Mesothelial cell of epicardium (in vitro differentiated cells): Measurements from ENCODE around the gene EYS. TPM values are rescaled to one million over a fixed set of nuclear protein-coding genes. Genes with fewer than 3 reads are reported as not detected.

Source experiments
- DNase-seq, 2 experiments: peaks; one replicate each; pipeline ENCODE4 v3.0.0; 2021; ENCODE audit warnings: low spot score in 2 of 2; ENCODE audit not compliant: unreplicated experiment in 2 of 2
- H3K27ac Mint-ChIP-seq: 2 replicates; pipeline ENCODE4 v1.8.0; 2021; ENCODE audit warnings: mixed read lengths
- H3K27me3 Mint-ChIP-seq: 2 replicates; pipeline ENCODE4 v1.8.0; 2021; ENCODE audit warnings: low read depth, mixed read lengths
- H3K36me3 Mint-ChIP-seq: 2 replicates; pipeline ENCODE4 v1.8.0; 2021; ENCODE audit warnings: mixed read lengths
- H3K4me1 Mint-ChIP-seq: 2 replicates; pipeline ENCODE4 v1.8.0; 2021; ENCODE audit warnings: mixed read lengths
- H3K4me3 Mint-ChIP-seq: 2 replicates; pipeline ENCODE4 v1.8.0; 2021; ENCODE audit warnings: mild to moderate bottlenecking, moderate library complexity, mixed read lengths
- H3K9me3 Mint-ChIP-seq: 2 replicates; pipeline ENCODE4 v1.8.0; 2021; ENCODE audit warnings: mixed read lengths
- CTCF ChIP-seq: fragments of 200-600 bp; sonication (generic); IDR thresholded peaks from one replicate; pipeline ENCODE4 v1.5.0; 2021; ENCODE audit warnings: antibody characterized with exemption; ENCODE audit not compliant: unreplicated experiment
- total RNA-seq: library from RNA; stranded (reverse); gene quantifications from 3 replicates; pipeline ENCODE4 v1.2.1, GENCODE V29; 2021

EYS gene
- total RNA-seq, 1 donor from 2014 or later: 0.69 TPM

GRCh38 chr6:64160486-64160885, 1546.5 kb downstream of the EYS start:
- no peaks in the 10 kb centered on the region for H3K9me3 Mint-ChIP-seq

GRCh38 chr6:64155063-64155462, 1552.0 kb downstream of the EYS start:
- no peaks in the 10 kb centered on the region for H3K36me3 Mint-ChIP-seq

More at GRCh38 chr6:64160486-64160885, 1546.5 kb downstream of the EYS start:
- TF ChIP-seq CTCF: no peak
- Mint-ChIP-seq H3K4me3 (no peak overlapping the region), H3K27ac (no peak overlapping the region), H3K36me3 (no peaks in the 10 kb centered on the region), H3K4me1 (no peaks in the 10 kb centered on the region), H3K27me3 (peaks cover 3% of the 10 kb centered on the region)
- no peak for DNase-seq

GRCh38 chr6:64146876-64147275, 1560.2 kb downstream of the EYS start:
- DNase-seq: no peak
- Mint-ChIP-seq H3K27me3 (no peaks in the 10 kb centered on the region), H3K4me3 (no peak overlapping the region), H3K36me3 (no peaks in the 10 kb centered on the region), H3K27ac (no peak overlapping the region), H3K9me3 (no peaks in the 10 kb centered on the region), H3K4me1 (no peaks in the 10 kb centered on the region)
- TF ChIP-seq CTCF: no peak

More at GRCh38 chr6:64155063-64155462, 1552.0 kb downstream of the EYS start:
- no peak for TF ChIP-seq CTCF
- H3K4me3 Mint-ChIP-seq: no peak overlapping the region
- no peaks in the 10 kb centered on the region for H3K27me3 Mint-ChIP-seq
- H3K27ac Mint-ChIP-seq: no peak overlapping the region
- no peak for DNase-seq
- no peaks in the 10 kb centered on the region for H3K9me3 Mint-ChIP-seq
- H3K4me1 Mint-ChIP-seq: no peaks in the 10 kb centered on the region

- Mint-ChIP-seq H3K4me1 (no peaks in the 10 kb centered on the region), H3K27me3 (no peaks in the 10 kb centered on the region), H3K9me3 (no peaks in the 10 kb centered on the region)
These were observed 1560.9 kb downstream of the EYS start for GRCh38 chr6:64146094-64146493.

GRCh38 chr6:64145658-64146057, 1561.4 kb downstream of the EYS start:
- Mint-ChIP-seq H3K27ac (no peak overlapping the region), H3K9me3 (no peaks in the 10 kb centered on the region), H3K36me3 (no peaks in the 10 kb centered on the region), H3K27me3 (no peaks in the 10 kb centered on the region), H3K4me3 (no peak overlapping the region), H3K4me1 (no peaks in the 10 kb centered on the region)
- no peak for TF ChIP-seq CTCF
- no peak for DNase-seq

More at GRCh38 chr6:64146094-64146493, 1560.9 kb downstream of the EYS start:
- H3K4me3 Mint-ChIP-seq: no peak overlapping the region
- no peaks in the 10 kb centered on the region for H3K36me3 Mint-ChIP-seq
- no peak for DNase-seq
- no peak for TF ChIP-seq CTCF
- H3K27ac Mint-ChIP-seq: no peak overlapping the region

GRCh38 chr6:64143101-64143500, 1563.9 kb downstream of the EYS start:
- no peak overlapping the region for H3K4me3 Mint-ChIP-seq
- no peak for DNase-seq

More at GRCh38 chr6:64143101-64143500, 1563.9 kb downstream of the EYS start:
- H3K4me1 Mint-ChIP-seq: no peaks in the 10 kb centered on the region
- no peaks in the 10 kb centered on the region for H3K9me3 Mint-ChIP-seq
- H3K36me3 Mint-ChIP-seq: no peaks in the 10 kb centered on the region
- no peak for TF ChIP-seq CTCF
- H3K27me3 Mint-ChIP-seq: no peaks in the 10 kb centered on the region
- H3K27ac Mint-ChIP-seq: no peak overlapping the region
